ENCODE data around the gene EIF4E2.
A peak's percentile ranks its signal among the peaks of the same experiment; 100 is the strongest.
"Not testable (repeated sequence)": the region's sequence is repeated elsewhere in the genome, so short reads cannot be mapped to it uniquely, and the experiment has no call there.

EIF4E2 gene

DNA sequence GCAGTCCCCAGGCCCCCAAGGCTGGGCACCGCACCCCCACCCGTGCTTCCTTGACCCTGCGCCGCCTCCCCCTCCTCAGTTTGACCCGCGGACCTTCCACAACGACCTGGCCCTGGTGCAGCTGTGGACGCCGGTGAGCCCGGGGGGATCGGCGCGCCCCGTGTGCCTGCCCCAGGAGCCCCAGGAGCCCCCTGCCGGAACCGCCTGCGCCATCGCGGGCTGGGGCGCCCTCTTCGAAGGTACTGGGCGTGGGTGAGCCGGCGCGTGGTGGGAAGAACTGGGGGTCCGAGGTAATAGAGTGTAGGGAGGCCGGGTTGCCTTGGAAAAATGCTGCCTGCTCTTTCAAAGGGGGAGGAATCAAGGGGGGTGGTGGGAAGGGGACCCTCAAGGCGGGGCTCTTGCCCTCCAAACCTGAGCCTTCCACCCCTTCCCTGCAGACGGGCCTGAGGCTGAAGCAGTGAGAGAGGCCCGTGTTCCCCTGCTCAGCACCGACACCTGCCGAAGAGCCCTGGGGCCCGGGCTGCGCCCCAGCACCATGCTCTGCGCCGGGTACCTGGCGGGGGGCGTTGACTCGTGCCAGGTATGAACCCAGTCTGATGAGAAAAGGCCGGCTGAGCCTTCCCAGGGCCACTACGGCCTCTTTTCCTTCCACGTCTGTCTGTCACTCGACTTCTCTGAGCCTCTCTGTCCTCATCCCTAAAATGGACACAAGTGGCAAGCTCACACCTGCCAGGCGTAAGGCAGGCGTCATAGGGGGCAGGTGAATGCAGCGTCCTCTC is 27.7 kb upstream of the EIF4E2 start:
- no peak for DNase-seq (ENCODE audit: low spot score)

- no peak for DNase-seq (ENCODE audit: low spot score)
Observed at GRCh38 chr2:232523402-232523681, 27.1 kb upstream of the EIF4E2 start.

DNA sequence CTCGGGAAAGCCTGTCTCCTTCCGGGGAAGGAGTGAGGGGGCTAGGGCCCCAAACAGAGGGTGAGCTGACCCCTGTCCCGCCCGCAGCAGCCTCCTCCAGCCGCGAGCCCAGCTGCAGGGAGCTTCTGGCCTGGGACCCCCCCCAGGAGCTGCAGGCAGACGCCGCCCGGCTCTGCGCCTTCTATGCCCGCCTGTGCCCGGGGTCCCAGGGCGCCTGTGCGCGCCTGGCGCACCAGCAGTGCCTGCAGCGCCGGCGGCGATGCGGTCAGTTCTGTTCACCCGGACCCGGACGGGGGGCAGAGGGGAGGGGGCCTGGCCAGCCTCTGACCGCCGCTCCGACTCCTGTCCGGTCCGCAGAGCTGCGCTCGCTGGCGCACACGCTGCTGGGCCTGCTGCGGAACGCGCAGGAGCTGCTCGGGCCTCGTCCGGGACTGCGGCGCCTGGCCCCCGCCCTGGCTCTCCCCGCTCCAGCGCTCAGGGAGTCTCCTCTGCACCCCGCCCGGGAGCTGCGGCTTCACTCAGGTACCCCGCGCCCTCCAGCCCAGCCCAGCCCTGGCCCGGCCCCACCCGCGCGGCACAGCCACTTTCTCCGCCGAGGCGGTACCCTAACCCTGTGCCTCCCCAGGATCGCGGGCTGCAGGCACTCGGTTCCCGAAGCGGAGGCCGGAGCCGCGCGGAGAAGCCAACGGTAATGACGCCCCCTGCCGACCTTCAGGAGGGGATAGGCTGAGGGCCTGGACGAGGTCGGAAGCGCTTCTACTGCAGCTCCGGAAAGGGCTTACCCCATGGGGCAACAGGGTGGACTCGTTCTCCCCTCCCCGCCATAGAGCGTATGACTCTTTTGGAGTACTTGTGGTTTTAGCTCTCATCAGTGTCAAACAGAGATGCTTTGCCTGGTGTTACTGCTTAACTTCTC is 26.5 kb upstream of the EIF4E2 start:
- peak; percentile 85 for DNase-seq (ENCODE audit: low spot score)

DNA sequence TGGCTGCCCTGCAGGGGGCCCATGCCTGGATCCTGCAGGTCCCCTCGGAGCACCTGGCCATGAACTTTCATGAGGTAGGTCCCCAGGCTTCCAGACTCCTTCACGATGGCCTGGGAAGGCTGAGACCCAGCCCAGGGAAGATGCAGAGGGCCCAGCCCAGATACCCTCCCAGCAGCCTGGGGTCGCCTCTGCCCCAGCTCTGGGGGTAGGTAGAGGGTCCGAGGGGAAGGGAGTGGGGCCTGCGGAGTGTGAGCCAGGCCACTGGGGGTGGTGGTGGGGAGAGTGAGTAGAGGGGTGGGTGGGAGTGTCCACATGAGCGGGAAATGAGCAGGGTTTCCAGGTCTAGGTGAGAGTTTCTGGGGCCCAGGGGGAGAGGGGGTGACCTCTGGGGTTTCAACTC is 25.7 kb upstream of the EIF4E2 start:
- DNase-seq (ENCODE audit: low spot score) = no peak

- no peak for DNase-seq (ENCODE audit: low spot score)
Observed at GRCh38 chr2:232525199-232525598, 25.3 kb upstream of the EIF4E2 start.

DNA sequence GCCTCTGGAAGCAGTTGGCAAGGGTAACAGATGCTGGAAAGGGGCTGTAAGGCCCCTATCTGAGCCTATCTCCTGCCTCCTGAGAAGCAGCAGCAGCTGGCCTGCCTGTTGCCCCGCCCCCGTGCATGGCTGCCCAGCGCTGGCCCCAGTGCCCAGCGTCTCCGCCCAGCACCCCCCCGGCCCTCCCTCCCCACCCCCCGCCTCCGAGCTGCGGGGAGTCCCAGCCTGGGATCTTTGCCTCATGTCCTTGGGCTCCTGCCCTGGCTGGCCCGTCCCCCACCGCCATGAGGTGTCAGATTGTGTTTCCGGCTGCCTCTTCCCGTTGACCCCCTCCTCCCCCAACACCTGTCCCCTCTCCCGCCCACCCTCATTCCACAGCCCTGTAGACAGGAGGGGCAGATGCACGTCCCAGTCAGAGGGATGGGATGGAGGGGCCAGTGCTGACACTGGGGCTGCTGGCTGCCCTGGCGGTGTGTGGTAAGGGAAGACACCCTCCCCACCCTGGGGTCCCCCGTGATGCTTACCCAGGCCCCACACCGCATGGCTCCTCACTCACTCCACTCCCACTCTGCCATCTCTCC is 24.6 kb upstream of the EIF4E2 start, which contains the start of gene CHRND:
Gene CHRND, plus strand, starts transcription at position 370 of the 581 bp plus-strand sequence. Its CDS starts 56 bp downstream, at position 426.
- peak; percentile 77 for DNase-seq (ENCODE audit: low spot score)

DNA sequence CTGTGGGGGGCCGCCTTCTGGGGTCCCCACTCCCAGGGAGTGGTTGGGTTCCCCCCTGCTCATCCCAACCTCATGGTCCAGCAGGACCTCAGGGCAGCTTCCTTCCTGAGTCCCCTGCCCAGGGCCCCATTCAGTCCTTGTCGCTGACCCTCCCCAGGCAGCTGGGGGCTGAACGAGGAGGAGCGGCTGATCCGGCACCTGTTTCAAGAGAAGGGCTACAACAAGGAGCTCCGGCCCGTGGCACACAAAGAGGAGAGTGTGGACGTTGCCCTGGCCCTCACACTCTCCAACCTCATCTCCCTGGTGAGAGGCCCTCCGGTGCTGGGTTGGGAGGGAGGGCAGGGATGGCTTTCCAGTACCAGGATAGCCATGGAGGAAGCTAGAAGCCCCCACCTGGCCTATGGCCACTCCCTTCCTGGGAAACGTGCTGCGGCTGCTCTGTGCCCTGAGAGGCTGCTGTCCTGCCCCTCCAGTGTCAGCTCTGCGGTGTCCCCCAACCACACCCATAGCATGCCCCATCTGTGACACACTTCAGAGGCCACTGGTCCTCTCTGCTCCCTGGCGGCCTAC is 24.0 kb upstream of the EIF4E2 start:
- DNase-seq (ENCODE audit: low spot score) = no peak

GRCh38 chr2:232527905-232528470 is 22.5 kb upstream of the EIF4E2 start:
- no peak for DNase-seq (ENCODE audit: low spot score)

- DNase-seq (ENCODE audit: low spot score) = no peak
Observed at GRCh38 chr2:232528746-232529460, 21.6 kb upstream of the EIF4E2 start.

- no peak for DNase-seq (ENCODE audit: low spot score)
Observed at GRCh38 chr2:232529806-232530547, 20.5 kb upstream of the EIF4E2 start.

DNA sequence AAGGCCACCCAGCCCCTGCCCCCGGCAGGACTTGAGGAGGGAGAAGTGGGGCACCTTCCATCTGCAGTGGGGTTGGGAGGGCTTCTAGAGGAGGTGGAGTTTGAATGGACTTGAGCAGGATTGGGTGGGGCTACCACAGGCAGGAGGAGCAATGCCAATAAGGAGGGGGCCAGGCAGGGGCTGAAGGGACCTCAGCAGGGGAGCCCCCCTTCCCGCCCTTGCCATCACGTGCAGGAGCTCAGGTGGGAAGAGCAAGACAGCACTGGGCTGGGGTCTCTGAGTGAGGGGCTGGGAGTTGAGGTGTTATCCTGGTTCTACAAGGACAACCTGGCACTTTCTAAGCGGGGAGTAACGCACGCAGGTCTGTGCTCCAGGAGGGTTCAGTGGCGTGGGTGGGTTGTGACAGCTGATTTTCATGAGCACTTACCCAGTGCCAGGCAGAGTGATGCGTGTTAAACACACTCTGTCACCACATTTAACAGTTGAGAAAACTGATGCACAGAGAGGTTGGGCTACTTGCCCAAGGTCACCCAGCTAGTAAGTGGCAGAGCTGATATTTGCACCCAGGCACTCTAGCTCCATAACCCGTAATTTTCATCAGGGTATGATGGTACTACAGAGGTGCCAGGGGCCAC is 19.7 kb upstream of the EIF4E2 start:
- DNase-seq (ENCODE audit: low spot score) = no peak

DNA sequence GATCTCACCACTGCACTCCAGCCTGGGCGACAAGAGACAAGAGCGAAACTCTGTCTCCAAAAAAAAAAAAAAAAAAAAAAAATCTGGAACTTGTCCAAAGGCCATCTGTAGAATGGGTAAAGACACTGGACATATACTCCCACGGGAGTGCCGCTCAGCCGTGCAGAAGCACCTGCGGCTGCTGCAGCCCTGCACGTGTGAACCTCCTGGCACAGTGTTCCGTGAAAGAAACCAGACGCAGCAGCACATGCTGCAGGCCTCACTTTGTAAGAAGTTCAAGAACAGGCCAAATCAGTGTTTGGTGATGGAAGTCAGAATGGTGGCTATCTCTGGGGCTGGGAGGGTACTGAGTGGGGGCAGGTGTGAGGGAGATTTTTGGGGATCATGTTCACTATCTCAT is 18.1 kb upstream of the EIF4E2 start:
- DNase-seq (ENCODE audit: low spot score) = no peak

- not testable (repeated sequence) for DNase-seq (ENCODE audit: low spot score)
Observed at GRCh38 chr2:232532821-232533220, 17.7 kb upstream of the EIF4E2 start.

GRCh38 chr2:232533944-232534710 is 16.4 kb upstream of the EIF4E2 start:
- DNase-seq (ENCODE audit: low spot score) = no peak

- DNase-seq (ENCODE audit: low spot score) = no peak
Observed at GRCh38 chr2:232534940-232535651, 15.4 kb upstream of the EIF4E2 start.

GRCh38 chr2:232535761-232536530 is 14.5 kb upstream of the EIF4E2 start:
- DNase-seq (ENCODE audit: low spot score) = no peak

DNA sequence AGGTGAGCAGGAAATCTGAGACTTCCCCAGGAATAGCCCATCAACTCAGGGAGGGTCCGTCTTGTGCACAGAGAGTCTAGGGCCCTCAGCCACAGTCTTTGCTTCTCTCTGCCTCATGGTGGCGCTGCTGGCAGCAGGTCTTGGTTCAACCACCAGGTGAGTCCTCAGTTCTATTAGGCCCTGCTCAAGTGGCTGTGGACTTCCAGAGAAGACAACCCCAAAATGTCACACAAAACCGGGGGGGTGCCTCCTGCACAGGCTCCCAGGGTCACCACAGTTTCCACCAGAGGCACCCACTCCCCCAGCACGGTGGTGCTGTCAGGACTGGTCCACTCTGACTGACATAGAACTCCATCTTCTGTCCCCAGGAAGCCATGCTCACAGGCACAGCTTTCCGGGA is 13.4 kb upstream of the EIF4E2 start:
- DNase-seq (ENCODE audit: low spot score) = peak; percentile 81

DNA sequence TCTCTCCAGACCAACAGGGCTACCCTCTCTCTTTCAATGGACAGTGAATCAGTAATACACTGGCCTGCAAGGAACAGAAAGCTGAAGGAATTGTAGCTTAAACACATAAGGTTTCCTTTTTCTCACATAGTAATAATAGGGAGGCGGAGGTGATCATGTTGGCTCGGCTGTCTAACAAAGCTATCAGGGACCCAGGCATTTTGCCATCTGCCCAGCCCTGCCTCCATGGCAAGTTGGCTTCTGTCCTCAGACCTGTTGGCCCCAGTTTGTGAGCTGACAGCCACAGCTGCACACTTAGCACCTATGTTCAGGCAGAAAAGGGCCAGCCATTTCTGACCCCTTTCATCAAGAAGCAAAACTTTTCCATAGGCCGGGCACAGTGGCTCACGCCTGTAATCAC is 13.0 kb upstream of the EIF4E2 start:
- DNase-seq (ENCODE audit: low spot score) = no peak

Data from iPS-NIHi11 (cell line).